ENCODE measurements around the gene CERCAM.

DNA sequence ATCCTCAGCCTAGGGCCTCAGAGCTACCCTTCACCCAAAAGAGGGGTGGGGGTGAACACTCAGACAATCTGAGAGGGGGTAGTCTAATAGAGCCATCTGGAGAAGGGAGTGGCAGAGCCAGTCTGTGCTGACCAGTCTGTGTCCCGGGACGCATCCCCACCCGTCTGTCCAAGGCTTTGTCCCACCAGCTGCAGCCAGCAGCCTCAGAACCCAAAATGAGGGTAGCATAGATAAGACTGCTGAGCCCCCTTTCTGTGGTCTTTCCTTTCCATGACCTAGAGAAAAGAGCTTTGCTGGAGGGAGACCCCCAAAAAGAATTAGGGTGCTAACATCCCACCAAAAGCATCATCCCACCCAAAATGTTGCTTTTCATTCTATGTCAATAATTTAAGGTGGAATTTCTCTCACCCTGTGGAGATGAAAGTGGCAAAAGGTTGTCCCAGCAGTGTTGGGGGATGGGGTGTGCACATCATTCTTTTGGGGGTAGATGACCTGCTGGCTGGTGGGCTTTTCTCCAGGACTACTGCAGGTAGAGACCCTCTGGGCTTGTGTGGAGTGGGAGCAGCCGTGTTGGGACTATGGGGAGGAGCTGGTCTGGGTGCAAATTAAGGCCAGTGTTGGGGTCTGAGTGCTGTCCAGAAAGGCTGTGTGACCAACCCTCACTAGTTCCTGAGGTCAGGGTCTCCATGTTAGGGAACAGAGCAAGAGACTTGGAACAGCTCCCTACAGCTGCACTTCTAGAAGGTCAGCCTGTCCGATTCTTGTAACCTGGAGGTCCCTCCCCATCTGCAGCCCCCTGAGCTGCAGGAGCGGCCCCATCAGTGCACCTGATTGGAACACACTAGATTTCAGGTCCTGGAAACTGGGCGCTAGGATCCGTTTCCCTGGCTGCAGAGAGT is 29.6 kb upstream of the CERCAM start:
- TF ChIP-seq ETS1 (IDR thresholded peaks at IDR 0.05) (no peak), CREB1 (CRISPR knock-in tag; IDR thresholded peaks at IDR 0.05; ENCODE audit: low read depth) (no peak), POLR2AphosphoS5 (IDR thresholded peaks at IDR 0.05; ENCODE audit: low read depth) (no peak), REST (IDR thresholded peaks at IDR 0.05; ENCODE audit: unreplicated experiment) (no peak), EZH2 (IDR thresholded peaks at IDR 0.05; ENCODE audit: low read depth, unreplicated experiment) (peak; percentile 14), EZH2phosphoT487 (IDR thresholded peaks at IDR 0.05; ENCODE audit: unreplicated experiment) (no peak), JUNB (IDR thresholded peaks at IDR 0.05; ENCODE audit: unreplicated experiment) (no peak), ZNF114 (CRISPR knock-in tag; IDR thresholded peaks at IDR 0.05) (no peak), ZNF331 (CRISPR knock-in tag; IDR thresholded peaks at IDR 0.05; ENCODE audit: low read depth) (no peak), ZNF462 (CRISPR knock-in tag; IDR thresholded peaks at IDR 0.05) (no peak), NANOG (IDR thresholded peaks at IDR 0.05; ENCODE audit: borderline replicate concordance) (no peak), STAT1 (IDR thresholded peaks at IDR 0.05; ENCODE audit: unreplicated experiment) (no peak)
- TF ChIP-seq, protein P1, sequence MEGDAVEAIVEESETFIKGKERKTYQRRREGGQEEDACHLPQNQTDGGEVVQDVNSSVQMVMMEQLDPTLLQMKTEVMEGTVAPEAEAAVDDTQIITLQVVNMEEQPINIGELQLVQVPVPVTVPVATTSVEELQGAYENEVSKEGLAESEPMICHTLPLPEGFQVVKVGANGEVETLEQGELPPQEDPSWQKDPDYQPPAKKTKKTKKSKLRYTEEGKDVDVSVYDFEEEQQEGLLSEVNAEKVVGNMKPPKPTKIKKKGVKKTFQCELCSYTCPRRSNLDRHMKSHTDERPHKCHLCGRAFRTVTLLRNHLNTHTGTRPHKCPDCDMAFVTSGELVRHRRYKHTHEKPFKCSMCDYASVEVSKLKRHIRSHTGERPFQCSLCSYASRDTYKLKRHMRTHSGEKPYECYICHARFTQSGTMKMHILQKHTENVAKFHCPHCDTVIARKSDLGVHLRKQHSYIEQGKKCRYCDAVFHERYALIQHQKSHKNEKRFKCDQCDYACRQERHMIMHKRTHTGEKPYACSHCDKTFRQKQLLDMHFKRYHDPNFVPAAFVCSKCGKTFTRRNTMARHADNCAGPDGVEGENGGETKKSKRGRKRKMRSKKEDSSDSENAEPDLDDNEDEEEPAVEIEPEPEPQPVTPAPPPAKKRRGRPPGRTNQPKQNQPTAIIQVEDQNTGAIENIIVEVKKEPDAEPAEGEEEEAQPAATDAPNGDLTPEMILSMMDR (conservative IDR thresholded peaks at IDR 0.05; ENCODE audit: low read depth in 2 of 2), result no peak
